Stimulated activated CD4-positive, alpha-beta T cell treated with anti-CD3 and anti-CD28 coated beads, TNF-alpha, amount 100 ng/mL, for 1 hour (primary cell): ENCODE measurements around the gene RBM20.
"Not testable (repeated sequence)": the region's sequence is repeated elsewhere in the genome, so short reads cannot be mapped to it uniquely, and the experiment has no call there.

ENCODE experiments used
- DNase-seq, 3 donors: peaks; one replicate each; pipeline ENCODE4 v3.0.0-alpha.2; 2020; ENCODE audit warnings: low read depth in 3 of 3, low spot score in 1 of 3

The RBM20 gene

GRCh38 chr10:110625356-110625894, 18.7 kb upstream of the RBM20 start:
- DNase-seq: no peak

- DNase-seq: no peak
These were observed 17.9 kb upstream of the RBM20 start for GRCh38 chr10:110625951-110626855.

- DNase-seq: no peak
These were observed 16.0 kb upstream of the RBM20 start for GRCh38 chr10:110628161-110628560.

GRCh38 chr10:110629680-110630191, 14.4 kb upstream of the RBM20 start:
- DNase-seq: no peak

- DNase-seq: no peak
These were observed 12.2 kb upstream of the RBM20 start for GRCh38 chr10:110631934-110632333.

GRCh38 chr10:110632591-110633215, 11.4 kb upstream of the RBM20 start:
- DNase-seq: no peak

- DNase-seq: no peak
These were observed 9.5 kb upstream of the RBM20 start for GRCh38 chr10:110634527-110635209.

GRCh38 chr10:110636572-110636931, 7.6 kb upstream of the RBM20 start:
- DNase-seq: no peak

- DNase-seq: no peak
These were observed 7.1 kb upstream of the RBM20 start for GRCh38 chr10:110636932-110637557.

GRCh38 chr10:110637558-110638053, 6.5 kb upstream of the RBM20 start:
- DNase-seq: no peak

- no peak for DNase-seq
These were observed 5.8 kb upstream of the RBM20 start for GRCh38 chr10:110638319-110638718.

- not testable (repeated sequence) for DNase-seq
These were observed 5.1 kb upstream of the RBM20 start for GRCh38 chr10:110639046-110639445.

GRCh38 chr10:110639858-110640257, 4.3 kb upstream of the RBM20 start:
- not testable (repeated sequence) for DNase-seq

GRCh38 chr10:110641256-110641655, 2.9 kb upstream of the RBM20 start:
- DNase-seq: peak in 1 of 3 donors; percentile 21

- DNase-seq: no peak
These were observed 1.7 kb upstream of the RBM20 start for GRCh38 chr10:110642204-110643034.

GRCh38 chr10:110643035-110643652, 992 bp upstream of the RBM20 start:
- no peak for DNase-seq

GRCh38 chr10:110644598-110645462, 694 bp downstream of the RBM20 start:
- DNase-seq: no peak

GRCh38 chr10:110646417-110647135, 2.4 kb downstream of the RBM20 start:
- no peak for DNase-seq
